Endothelial cell of umbilical vein (primary cell): Measurements from ENCODE around the gene MAP1S.

Experiments used
- MAX ChIP-seq: IDR thresholded peaks from 2 replicates; pipeline ENCODE4 v1.6.1; 2011; ENCODE audit not compliant: insufficient read depth, insufficient read length
- POLR2AphosphoS5 ChIP-seq: IDR thresholded peaks from 2 replicates; pipeline ENCODE4 v1.6.1; 2012; ENCODE audit warnings: low read depth, mild to moderate bottlenecking, control low read depth, low read length, moderate library complexity; ENCODE audit not compliant: insufficient read depth
- TF ChIP-seq, protein P1 (sequence below), 2 donors: IDR thresholded peaks; 1 replicate in 1 of 2; 2 replicates in 1 of 2; pipeline ENCODE4 v1.5.1; 2011; ENCODE audit warnings: low read length in 2 of 2, mild to moderate bottlenecking in 2 of 2, moderate library complexity in 2 of 2, control low read depth in 1 of 2, inconsistent platforms in 1 of 2, low read depth in 1 of 2; ENCODE audit not compliant: insufficient read depth in 1 of 2; ENCODE audit errors: extremely low read depth in 1 of 2

- TF ChIP-seq, protein P1, sequence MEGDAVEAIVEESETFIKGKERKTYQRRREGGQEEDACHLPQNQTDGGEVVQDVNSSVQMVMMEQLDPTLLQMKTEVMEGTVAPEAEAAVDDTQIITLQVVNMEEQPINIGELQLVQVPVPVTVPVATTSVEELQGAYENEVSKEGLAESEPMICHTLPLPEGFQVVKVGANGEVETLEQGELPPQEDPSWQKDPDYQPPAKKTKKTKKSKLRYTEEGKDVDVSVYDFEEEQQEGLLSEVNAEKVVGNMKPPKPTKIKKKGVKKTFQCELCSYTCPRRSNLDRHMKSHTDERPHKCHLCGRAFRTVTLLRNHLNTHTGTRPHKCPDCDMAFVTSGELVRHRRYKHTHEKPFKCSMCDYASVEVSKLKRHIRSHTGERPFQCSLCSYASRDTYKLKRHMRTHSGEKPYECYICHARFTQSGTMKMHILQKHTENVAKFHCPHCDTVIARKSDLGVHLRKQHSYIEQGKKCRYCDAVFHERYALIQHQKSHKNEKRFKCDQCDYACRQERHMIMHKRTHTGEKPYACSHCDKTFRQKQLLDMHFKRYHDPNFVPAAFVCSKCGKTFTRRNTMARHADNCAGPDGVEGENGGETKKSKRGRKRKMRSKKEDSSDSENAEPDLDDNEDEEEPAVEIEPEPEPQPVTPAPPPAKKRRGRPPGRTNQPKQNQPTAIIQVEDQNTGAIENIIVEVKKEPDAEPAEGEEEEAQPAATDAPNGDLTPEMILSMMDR (IDR thresholded peaks at IDR 0.05; ENCODE audit: extremely low read depth in 1 of 2, insufficient read depth in 1 of 2, low read depth in 1 of 2, low read length in 2 of 2), result no peak
- TF ChIP-seq POLR2AphosphoS5 (no peak), MAX (no peak)
These were observed 585 bp downstream of the MAP1S start for GRCh38 chr19:17719730-17720400.
